Aorta (tissue), 5 donors: ENCODE measurements around the gene MMP2. TPM values are rescaled to one million over a fixed set of nuclear protein-coding genes. Genes with fewer than 3 reads are reported as not detected.

Source experiments
- ATAC-seq: fragments of 200-7000 bp; cut with Tn5 transposase; one replicate; pipeline ENCODE4 v1.9.1; 2022; ENCODE audit warnings: moderate library complexity; ENCODE audit not compliant: low FRiP score
- DNase-seq, 2 donors: peaks; one replicate each; pipeline ENCODE4 v3.0.0-alpha.2; 2020
- H3K27ac ChIP-seq, 2 donors: one replicate each; pipeline ENCODE4 v1.5.1; 2013; ENCODE audit warnings: low read length in 2 of 2, mild to moderate bottlenecking in 2 of 2, moderate library complexity in 2 of 2, control low read depth in 1 of 2, inconsistent platforms in 1 of 2, low read depth in 1 of 2
- H3K27me3 ChIP-seq, 2 donors: one replicate each; pipeline ENCODE4 v1.6.1; 2013; ENCODE audit warnings: control low read depth in 1 of 2, low read length in 1 of 2, mild to moderate bottlenecking in 1 of 2, moderate library complexity in 1 of 2; ENCODE audit not compliant: insufficient read depth in 2 of 2, control insufficient read depth in 1 of 2
- H3K36me3 ChIP-seq, 2 donors: one replicate each; pipeline ENCODE4 v1.6.1; 2013; ENCODE audit warnings: control low read depth in 1 of 2, low read length in 1 of 2, mild to moderate bottlenecking in 1 of 2; ENCODE audit not compliant: insufficient read depth in 2 of 2, control insufficient read depth in 1 of 2
- H3K4me1 ChIP-seq, 2 donors: one replicate each; pipeline ENCODE4 v1.6.1; 2013; ENCODE audit warnings: low read length in 2 of 2, control low read depth in 1 of 2, mild to moderate bottlenecking in 1 of 2, moderate library complexity in 1 of 2; ENCODE audit not compliant: insufficient read depth in 2 of 2, control insufficient read depth in 1 of 2
- H3K4me3 ChIP-seq, 2 donors: one replicate each; pipeline ENCODE4 v1.5.1; 2013; ENCODE audit warnings: low read length in 2 of 2, control low read depth in 1 of 2, mild to moderate bottlenecking in 1 of 2
- H3K9me3 ChIP-seq: one replicate; pipeline ENCODE4 v1.6.1; 2013; ENCODE audit warnings: mild to moderate bottlenecking, low read length; ENCODE audit not compliant: control insufficient read depth
- WGBS, 2 donors: extraction: QIAGEN DNeasy Blood & Tissue Kit; methylation state at CpG; one replicate each; pipeline ENCODE4 v1.1.7; 2013; 5-methylcytosine and 5-hydroxymethylcytosine counted together
- intact Hi-C, 2 donors: fragments of 100-400 bp; cut with DNase I; formaldehyde crosslinking; loops; one replicate each; pipeline versions ENCODE4 v1.14.2 to v1.15.0; 2022
- polyA plus RNA-seq, 2 donors: library from polyadenylated mRNA; stranded (reverse); fragments of 200-250 nt; gene quantifications; one replicate each; pipeline ENCODE4 v1.2.3, GENCODE V29; 2013
- total RNA-seq, 2 donors: library from RNA; stranded (reverse); fragmentation: NEBNext Ultra II Directional; extraction: Animal tissue kit (Norgen Biotek cat#: 25700); gene quantifications; one replicate each; pipeline ENCODE4 v1.2.1, GENCODE V29; 2021
- donor health status: healthy with polysubstance abuse.
- donor health status: Bipolar disorder and iron deficiency.
- donor health status: DM: no; HTN: no; CAD: no.
- donor health status: DM: no; HTN: no; CAD: no.
- donor health status: DM: yes; HTN: yes; CAD: no.

The MMP2 gene
- total and polyA plus RNA-seq, 4 donors, result 33.2 to 731 (median 195) TPM

DNA sequence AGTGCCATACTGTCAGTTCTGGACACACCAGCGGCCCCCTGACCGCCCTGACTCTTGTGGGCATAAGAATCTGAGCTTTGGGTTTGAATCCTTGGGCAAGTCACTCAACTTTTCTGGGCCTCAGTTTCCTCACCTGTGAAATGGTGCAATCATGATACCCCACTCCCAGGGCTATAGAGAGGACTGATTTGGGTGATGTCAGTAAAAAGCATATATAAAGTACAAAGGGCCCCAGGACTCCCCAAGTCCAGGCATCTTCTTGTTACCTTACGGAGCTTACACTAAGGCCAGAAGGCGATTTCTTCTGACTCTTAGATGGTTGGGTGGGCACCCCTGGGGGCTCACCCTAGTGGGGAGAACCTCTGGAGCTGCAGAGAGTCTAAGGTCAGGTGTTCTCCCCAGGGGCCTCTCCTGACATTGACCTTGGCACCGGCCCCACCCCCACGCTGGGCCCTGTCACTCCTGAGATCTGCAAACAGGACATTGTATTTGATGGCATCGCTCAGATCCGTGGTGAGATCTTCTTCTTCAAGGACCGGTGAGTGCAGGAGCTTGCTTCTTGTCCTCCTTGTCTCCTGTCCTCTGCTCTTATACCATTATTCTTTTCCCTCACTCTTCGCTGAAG lies 13.9 kb downstream of the MMP2 start:
- H3K27ac ChIP-seq, result no peak overlapping the region
- WGBS, 2 donors, result 84 to 85% methylated on average over 10 of the region's 10 CpGs
- no peaks in the 10 kb centered on the region for H3K9me3 ChIP-seq
- H3K4me3 ChIP-seq, result no peak overlapping the region
- no peaks in the 10 kb centered on the region for H3K27me3 ChIP-seq
- intact Hi-C loops, result no loop called here
- ATAC-seq (no peak), DNase-seq (no peak)
- peaks cover 0 to 2% of the 10 kb centered on the region in 2 donors for H3K36me3 ChIP-seq
- no peaks in the 10 kb centered on the region for H3K4me1 ChIP-seq

DNA sequence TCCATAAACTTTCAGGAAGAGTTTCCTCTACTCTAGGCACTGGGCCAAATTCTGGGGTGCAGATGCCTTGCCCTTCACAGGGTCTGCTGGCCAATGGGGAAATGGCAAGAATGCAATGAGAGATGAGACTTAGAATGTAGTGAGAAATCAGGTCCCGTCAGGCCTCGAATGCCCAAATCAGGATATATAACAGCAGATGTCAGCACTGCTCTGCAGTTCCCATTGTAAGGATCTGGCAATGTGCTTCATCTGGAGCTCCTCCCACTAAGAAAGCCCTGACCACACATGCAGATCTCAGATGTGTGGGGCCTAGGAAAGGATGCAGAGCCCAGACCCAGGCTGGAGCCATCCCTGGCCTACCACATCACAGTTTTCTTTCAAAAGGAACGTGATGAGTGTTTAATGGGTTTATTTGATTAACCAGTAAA lies 16.0 kb downstream of the MMP2 start:
- Histone ChIP-seq H3K4me1 (no peaks in the 10 kb centered on the region), H3K9me3 (no peaks in the 10 kb centered on the region), H3K36me3 (peaks cover 0 to 2% of the 10 kb centered on the region in 2 donors), H3K27ac (no peak overlapping the region), H3K27me3 (no peaks in the 10 kb centered on the region), H3K4me3 (no peak overlapping the region)
- 12 to 13% methylated on average over 3 of the region's 3 CpGs for WGBS, 2 donors
- intact Hi-C loops, result loop anchor here in 1 of 2 donors (2.0 to 5.0 kb wide), 2 partner anchors 30 to 42 kb away; no protein-coding TSS in a partner anchor
- DNase-seq (no peak), ATAC-seq (peak; percentile 64)

DNA sequence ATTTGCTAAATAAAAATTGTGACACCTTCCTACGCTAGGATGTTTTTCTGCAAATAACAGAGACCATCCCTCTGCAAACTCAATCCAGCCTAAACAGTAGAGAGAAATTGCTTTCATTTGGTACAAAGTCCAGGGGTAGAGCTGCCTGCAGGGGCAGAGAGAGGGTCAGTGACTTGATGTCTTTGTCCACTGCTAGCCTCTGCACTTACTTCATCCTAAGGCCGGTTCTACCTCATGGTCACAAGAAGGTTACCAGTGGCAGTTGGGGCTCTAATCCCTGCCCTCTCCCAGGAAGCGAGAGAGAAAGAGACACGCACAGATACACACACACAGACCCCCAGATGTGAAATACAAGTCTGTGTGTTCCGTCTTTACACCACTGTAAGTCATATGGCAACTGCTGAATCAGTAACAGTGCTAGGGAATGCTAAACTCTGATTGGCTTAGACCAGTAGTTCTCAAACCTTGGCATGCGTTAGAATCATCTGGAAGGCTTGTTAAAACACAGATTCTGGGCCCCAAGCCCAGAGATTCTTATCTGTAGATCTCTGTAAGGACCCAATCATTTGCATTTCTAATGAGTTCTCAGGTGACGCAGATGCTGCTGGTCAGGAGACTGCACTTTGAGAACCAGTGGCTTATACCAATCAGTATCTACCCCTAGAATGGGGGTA lies 16.8 kb downstream of the MMP2 start:
- Histone ChIP-seq H3K27ac (no peak overlapping the region), H3K27me3 (no peaks in the 10 kb centered on the region), H3K9me3 (no peaks in the 10 kb centered on the region), H3K4me1 (peaks cover 0 to 2% of the 10 kb centered on the region in 2 donors), H3K36me3 (peaks cover 0 to 2% of the 10 kb centered on the region in 2 donors), H3K4me3 (no peak overlapping the region)
- WGBS, 2 donors, result 57 to 58% methylated on average over 7 of the region's 7 CpGs
- no peak for ATAC-seq
- intact Hi-C loops, result loop anchor here in 1 of 2 donors (2.0 to 5.0 kb wide), 2 partner anchors 31 to 42 kb away; no protein-coding TSS in a partner anchor
- no peak for DNase-seq

DNA sequence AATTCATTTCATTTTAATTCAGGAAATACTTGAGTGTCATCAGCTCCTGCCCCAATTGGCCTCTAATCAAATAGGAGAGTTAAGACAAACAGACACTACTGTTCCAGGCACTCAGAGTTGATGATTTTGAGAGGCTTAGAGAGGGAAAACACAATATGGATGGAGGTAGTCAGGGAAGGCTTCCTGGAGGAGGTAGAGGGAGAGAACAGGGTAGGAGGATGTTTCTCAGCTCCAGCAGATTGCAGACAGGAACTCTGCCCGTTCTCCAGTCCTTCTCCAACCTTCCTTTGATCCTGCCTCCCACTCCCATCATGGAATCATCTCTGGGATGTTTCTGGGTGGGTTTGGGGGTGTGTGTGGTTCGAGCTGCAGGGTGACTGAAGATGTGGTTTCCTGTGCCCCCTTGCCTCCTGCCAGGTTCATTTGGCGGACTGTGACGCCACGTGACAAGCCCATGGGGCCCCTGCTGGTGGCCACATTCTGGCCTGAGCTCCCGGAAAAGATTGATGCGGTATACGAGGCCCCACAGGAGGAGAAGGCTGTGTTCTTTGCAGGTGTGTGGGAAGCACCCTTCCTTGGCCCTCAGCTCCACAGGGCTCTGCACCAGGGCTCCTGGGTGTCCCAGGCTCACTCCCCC lies 17.6 kb downstream of the MMP2 start:
- H3K27ac ChIP-seq, result no peak overlapping the region
- no peaks in the 10 kb centered on the region for H3K9me3 ChIP-seq
- no peak for ATAC-seq
- DNase-seq, result no peak
- no peaks in the 10 kb centered on the region for H3K27me3 ChIP-seq
- no peak overlapping the region for H3K4me3 ChIP-seq
- 72 to 76% methylated on average over 8 of the region's 8 CpGs for WGBS, 2 donors
- intact Hi-C loops, result loop anchor here in 1 of 2 donors (5.0 kb wide), 1 partner anchor 41 kb away; no protein-coding TSS in a partner anchor
- H3K36me3 ChIP-seq, result peaks cover 0 to 2% of the 10 kb centered on the region in 2 donors
- peaks cover 0 to 2% of the 10 kb centered on the region in 2 donors for H3K4me1 ChIP-seq

DNA sequence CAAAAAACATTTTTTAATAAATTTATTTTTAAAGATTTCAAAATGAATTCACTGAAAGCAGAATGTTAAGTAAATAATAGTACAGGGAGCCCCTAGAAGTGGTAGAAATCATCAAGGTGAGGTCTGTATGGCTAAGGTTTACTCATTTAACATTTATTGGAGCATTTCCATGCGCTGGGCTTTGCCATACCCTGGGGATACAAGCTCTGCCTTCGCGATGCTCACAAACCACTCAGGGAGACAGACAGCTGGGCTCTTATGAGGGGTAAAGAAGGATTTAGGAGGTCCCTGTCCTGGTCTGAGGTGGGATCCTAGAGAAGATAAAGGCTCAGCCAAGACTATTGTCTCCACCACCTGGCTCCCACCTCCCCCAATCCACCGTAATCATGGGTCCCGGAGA lies 18.6 kb downstream of the MMP2 start:
- WGBS, 2 donors, result 90 to 94% methylated on average over 5 of the region's 5 CpGs
- H3K4me1 ChIP-seq, result peaks cover 0 to 2% of the 10 kb centered on the region in 2 donors
- intact Hi-C loops, result loop anchor here in 1 of 2 donors (5.0 kb wide), 1 partner anchor 40 kb away; no protein-coding TSS in a partner anchor

DNA sequence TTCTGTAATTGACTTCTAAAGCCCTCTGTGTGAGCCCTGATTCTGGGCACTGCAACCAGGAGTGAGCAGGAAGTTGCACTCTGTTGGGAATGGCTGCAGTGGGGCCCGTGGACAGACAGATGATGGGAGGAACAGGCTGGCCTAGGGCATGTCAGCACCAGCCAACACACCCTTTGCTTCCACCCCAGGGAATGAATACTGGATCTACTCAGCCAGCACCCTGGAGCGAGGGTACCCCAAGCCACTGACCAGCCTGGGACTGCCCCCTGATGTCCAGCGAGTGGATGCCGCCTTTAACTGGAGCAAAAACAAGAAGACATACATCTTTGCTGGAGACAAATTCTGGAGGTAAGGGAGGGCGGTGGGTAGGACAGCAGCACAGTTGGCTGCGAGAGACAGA lies 19.1 kb downstream of the MMP2 start:
- no peak for ATAC-seq
- intact Hi-C loops, result loop anchor here in 1 of 2 donors (5.0 kb wide), 1 partner anchor 39 kb away; no protein-coding TSS in a partner anchor
- H3K4me1 ChIP-seq, result peaks cover 0 to 2% of the 10 kb centered on the region in 2 donors

More for the DNA sequence above, 18.6 kb downstream of the MMP2 start:
- Histone ChIP-seq H3K9me3 (no peaks in the 10 kb centered on the region), H3K36me3 (peaks cover 0 to 2% of the 10 kb centered on the region in 2 donors), H3K27me3 (no peaks in the 10 kb centered on the region), H3K4me3 (no peak overlapping the region), H3K27ac (no peak overlapping the region)
- no peak for ATAC-seq
- DNase-seq, result no peak

DNA sequence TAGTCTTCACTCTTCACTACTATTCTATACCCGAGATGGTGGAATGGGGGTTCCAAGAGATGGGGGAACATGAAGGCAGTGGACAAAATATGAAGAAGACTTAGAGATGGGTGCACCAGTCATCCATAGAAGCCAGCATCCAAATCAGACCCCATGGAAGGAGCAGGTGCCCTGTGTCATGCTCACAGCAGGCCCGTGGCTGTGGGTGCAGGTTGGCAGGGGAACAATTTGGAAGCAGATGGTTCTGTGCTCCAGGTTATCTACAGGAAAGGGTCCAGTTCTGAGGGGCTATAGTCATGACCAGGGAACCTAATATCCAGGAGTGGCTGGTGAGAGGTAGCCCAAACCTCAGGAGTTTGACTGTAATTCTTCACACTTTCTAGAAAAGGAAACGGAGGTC lies 20.3 kb downstream of the MMP2 start:
- Histone ChIP-seq H3K27ac (peak overlapping the region in 1 of 2 donors; percentile 39), H3K4me3 (no peak overlapping the region), H3K27me3 (no peaks in the 10 kb centered on the region), H3K36me3 (no peaks in the 10 kb centered on the region), H3K4me1 (peaks cover 0 to 2% of the 10 kb centered on the region in 2 donors), H3K9me3 (no peaks in the 10 kb centered on the region)
- no peak for DNase-seq
- WGBS, 2 donors, result 56 to 57% methylated on average over 3 of the region's 3 CpGs
- intact Hi-C loops, result loop anchor here in 1 of 2 donors (5.0 kb wide), 1 partner anchor 38 kb away; no protein-coding TSS in a partner anchor
- no peak for ATAC-seq

More for the DNA sequence above, 19.1 kb downstream of the MMP2 start:
- no peak overlapping the region for H3K4me3 ChIP-seq
- DNase-seq, result no peak
- H3K9me3 ChIP-seq, result no peaks in the 10 kb centered on the region
- no peaks in the 10 kb centered on the region for H3K27me3 ChIP-seq
- H3K36me3 ChIP-seq, result peaks cover 0 to 2% of the 10 kb centered on the region in 2 donors
- H3K27ac ChIP-seq, result no peak overlapping the region
- 73 to 82% methylated on average over 6 of the region's 6 CpGs for WGBS, 2 donors

DNA sequence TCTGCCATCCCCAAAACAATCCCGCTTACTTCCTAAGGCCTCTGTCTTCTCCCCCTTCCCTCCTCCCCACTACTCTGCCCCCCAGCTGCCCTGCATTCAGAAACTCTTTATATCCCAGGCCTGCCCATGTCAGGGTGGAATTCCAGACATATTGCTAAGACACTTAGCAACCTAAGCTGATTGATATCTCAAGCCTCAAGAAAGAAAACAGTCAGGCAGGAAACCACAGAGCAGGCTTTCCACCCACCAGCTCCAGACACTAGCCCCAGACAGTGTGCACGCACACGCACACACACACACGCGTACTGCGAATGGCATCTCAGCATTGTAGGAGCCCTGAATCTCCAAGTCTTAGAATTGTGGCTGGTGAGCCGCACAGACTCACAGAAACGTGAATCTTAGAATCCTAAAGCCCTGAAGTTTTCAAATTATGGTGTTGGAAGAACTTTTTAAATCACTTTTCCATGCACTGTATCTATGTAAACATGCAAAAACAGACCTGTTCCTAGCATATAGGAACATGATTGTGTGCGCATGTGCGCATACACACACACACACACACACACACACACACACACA lies 21.0 kb downstream of the MMP2 start:
- Histone ChIP-seq H3K36me3 (no peaks in the 10 kb centered on the region), H3K4me1 (peaks cover 0 to 2% of the 10 kb centered on the region in 2 donors)

More for the DNA sequence above, 21.0 kb downstream of the MMP2 start:
- DNase-seq (peak in 1 of 2 donors; percentile 86), ATAC-seq (no peak)
- H3K27ac ChIP-seq, result peak overlapping the region in 1 of 2 donors; percentile 55
- intact Hi-C loops, result loop anchor here in 1 of 2 donors (5.0 kb wide), 1 partner anchor 37 kb away; no protein-coding TSS in a partner anchor
- no peaks in the 10 kb centered on the region for H3K27me3 ChIP-seq
- no peaks in the 10 kb centered on the region for H3K9me3 ChIP-seq
- H3K4me3 ChIP-seq, result no peak overlapping the region
- WGBS, 2 donors, result 19 to 25% methylated on average over 10 of the region's 10 CpGs
